HG02885 (cell line): ENCODE data around the gene TPPP2.

ENCODE experiments used
- ATAC-seq: cut with Tn5 transposase; IDR thresholded peaks from one replicate; pipeline ENCODE4 v1.9.1; 2021; ENCODE audit warnings: mild to moderate bottlenecking; ENCODE audit not compliant: unreplicated experiment, poor library complexity

The TPPP2 gene

DNA sequence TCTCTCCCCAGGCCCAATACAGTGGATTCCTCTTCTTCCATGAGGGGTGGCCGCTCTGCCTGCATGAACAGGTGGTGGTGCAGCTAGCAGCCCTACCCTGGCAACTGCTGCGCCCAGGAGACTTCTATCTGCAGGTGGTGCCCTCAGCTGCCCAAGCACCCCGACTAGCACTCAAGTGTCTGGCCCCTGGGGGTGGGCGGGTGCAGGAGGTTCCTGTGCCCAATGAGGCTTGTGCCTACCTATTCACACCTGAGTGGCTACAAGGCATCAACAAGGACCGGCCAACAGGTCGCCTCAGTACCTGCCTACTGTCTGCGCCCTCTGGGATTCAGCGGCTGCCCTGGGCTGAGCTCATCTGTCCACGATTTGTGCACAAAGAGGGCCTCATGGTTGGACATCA is 43.9 kb downstream of the TPPP2 start:
- no peak for ATAC-seq

GRCh38 chr14:21074398-21075272 is 44.6 kb downstream of the TPPP2 start:
- ATAC-seq, result no peak

DNA sequence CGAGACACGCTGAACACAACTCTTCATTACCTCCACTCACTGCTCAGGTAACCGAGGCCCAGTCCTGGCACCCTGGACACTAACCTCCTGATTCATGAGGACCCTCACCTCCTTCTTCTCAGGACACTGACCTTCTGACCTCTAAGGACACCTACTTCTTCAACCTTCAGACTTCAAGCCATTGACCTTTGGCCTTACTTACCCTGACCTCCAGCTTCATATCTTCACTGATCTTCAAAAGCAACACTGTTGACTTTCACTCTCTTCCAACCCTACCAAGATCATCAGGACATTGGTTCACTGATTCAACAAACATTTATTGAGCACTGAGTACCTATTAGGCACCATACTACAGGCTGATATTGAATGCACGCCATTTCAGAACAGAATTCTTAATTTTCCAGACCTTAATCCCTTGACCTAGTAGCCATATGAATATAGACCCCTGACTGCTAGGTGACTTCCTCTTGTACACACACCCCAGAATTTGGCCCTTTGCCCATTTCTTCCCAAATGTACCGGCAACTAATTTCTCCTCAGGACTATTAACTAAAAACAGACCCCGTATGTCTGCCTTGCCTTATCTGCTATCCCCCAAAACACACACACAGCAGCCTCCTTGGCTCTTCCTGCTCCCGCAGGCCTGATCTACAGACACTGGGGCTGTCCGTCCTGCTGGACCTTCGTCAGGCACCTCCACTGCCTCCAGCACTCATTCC is 45.9 kb downstream of the TPPP2 start:
- no peak for ATAC-seq

DNA sequence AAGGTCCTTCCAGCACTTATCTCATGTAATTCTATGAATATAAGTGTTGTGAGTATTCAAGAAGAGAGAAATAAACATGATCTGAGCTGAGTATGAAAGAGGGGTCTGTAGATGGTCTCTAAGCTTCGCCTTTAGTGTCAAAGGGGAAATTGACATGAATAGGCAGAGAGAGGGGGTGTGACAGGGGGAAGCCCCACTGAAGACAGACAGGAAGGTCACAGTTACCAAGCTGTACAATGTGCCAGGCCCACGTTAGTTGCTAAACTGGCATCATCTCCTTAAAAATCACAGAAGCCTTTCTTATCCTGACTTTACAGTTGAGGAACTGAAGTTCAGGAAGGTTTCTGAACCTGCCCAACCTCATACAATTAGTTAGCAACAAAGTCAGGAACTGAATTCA is 47.7 kb downstream of the TPPP2 start:
- ATAC-seq, result no peak

- no peak for ATAC-seq
These were observed 48.3 kb downstream of the TPPP2 start for GRCh38 chr14:21078287-21078686.

DNA sequence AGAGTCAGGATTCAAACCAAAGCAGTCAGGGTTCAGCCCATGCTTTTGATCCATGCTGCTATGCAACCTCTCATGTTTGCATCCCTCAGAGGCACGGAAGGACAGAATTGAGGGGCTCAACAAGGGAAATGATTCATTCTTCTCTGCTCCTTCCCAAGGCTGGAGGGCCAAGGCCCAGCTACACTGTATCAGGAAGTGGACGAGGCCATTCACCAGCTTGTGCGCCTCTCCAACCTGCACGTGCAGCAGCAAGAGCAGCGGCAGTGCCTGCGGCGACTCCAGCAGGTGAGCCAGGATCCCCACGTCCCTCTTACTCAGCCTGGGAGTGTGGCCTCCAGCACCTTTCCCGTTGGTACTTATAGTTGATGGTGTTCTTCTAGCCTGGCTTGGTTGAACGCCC is 48.7 kb downstream of the TPPP2 start:
- no peak for ATAC-seq

DNA sequence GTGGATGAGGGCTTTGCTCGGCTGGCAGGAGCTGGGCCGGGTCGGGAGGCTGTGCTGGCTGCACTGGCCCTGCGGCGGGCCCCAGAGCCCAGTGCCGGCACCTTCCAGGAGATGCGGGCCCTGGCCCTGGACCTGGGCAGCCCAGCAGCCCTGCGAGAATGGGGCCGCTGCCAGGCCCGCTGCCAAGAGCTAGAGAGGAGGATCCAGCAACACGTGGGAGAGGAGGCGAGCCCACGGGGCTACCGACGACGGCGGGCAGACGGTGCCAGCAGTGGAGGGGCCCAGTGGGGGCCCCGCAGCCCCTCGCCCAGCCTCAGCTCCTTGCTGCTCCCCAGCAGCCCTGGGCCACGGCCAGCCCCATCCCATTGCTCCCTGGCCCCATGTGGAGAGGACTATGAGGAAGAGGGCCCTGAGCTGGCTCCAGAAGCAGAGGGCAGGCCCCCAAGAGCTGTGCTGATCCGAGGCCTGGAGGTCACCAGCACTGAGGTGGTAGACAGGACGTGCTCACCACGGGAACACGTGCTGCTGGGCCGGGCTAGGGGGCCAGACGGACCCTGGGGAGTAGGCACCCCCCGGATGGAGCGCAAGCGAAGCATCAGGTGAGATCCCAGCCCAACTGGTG is 51.6 kb downstream of the TPPP2 start:
- ATAC-seq, result no peak
